Type B pancreatic cell (in vitro differentiated cells): Measurements from ENCODE around the gene PNPO. TPM values are rescaled to one million over a fixed set of nuclear protein-coding genes. Genes with fewer than 3 reads are reported as not detected.
"Not testable (repeated sequence)": the region's sequence is repeated elsewhere in the genome, so short reads cannot be mapped to it uniquely, and the experiment has no call there.

ENCODE experiments used
- DNase-seq: peaks from one replicate; pipeline ENCODE4 v3.0.0; 2021; ENCODE audit warnings: mixed read lengths; ENCODE audit not compliant: unreplicated experiment; ENCODE audit errors: extremely low spot score
- H3K27ac Mint-ChIP-seq: 2 replicates; pipeline ENCODE4 v1.8.0; 2021; ENCODE audit warnings: mild to moderate bottlenecking, mixed read lengths
- H3K27me3 Mint-ChIP-seq: 2 replicates; pipeline ENCODE4 v1.8.0; 2021; ENCODE audit warnings: mixed read lengths
- H3K36me3 Mint-ChIP-seq: 2 replicates; pipeline ENCODE4 v1.8.0; 2021; ENCODE audit warnings: mixed read lengths
- H3K4me1 Mint-ChIP-seq: one replicate; pipeline ENCODE4 v1.8.0; 2021; ENCODE audit warnings: mixed read lengths; ENCODE audit not compliant: unreplicated experiment
- H3K4me3 Mint-ChIP-seq: 2 replicates; pipeline ENCODE4 v1.8.0; 2021; ENCODE audit warnings: mild to moderate bottlenecking, mixed read lengths
- H3K9me3 Mint-ChIP-seq: 2 replicates; pipeline ENCODE4 v1.8.0; 2021; ENCODE audit warnings: mixed read lengths
- CTCF ChIP-seq: fragments of 200-600 bp; sonication (generic); conservative IDR thresholded peaks from 2 replicates; pipeline ENCODE4 v1.5.0; 2021; ENCODE audit warnings: antibody characterized with exemption, mild to moderate bottlenecking
- total RNA-seq: library from RNA; stranded (reverse); gene quantifications from 2 replicates; pipeline ENCODE4 v1.2.1, GENCODE V29; 2021; ENCODE audit warnings: low replicate concordance

The PNPO gene
- total RNA-seq, 1 donor from 2014 or later = 12.8 TPM

- DNase-seq = no peak
- no peak for TF ChIP-seq CTCF
- H3K36me3 Mint-ChIP-seq = peaks cover 15% of the 10 kb centered on the region
- no peaks in the 10 kb centered on the region for H3K9me3 Mint-ChIP-seq
- no peak overlapping the region for H3K4me3 Mint-ChIP-seq
- H3K4me1 Mint-ChIP-seq = no peaks in the 10 kb centered on the region
- no peak overlapping the region for H3K27ac Mint-ChIP-seq
- no peaks in the 10 kb centered on the region for H3K27me3 Mint-ChIP-seq
These were observed 22.4 kb upstream of the PNPO start for GRCh38 chr17:47918991-47919390.

GRCh38 chr17:47919889-47920288 is 21.5 kb upstream of the PNPO start:
- H3K9me3 Mint-ChIP-seq, H3K4me3 Mint-ChIP-seq, H3K4me1 Mint-ChIP-seq, H3K27ac Mint-ChIP-seq, H3K27me3 Mint-ChIP-seq, DNase-seq: not testable (repeated sequence)
- peaks cover 15% of the 10 kb centered on the region for H3K36me3 Mint-ChIP-seq

GRCh38 chr17:47924785-47925677 is 16.3 kb upstream of the PNPO start:
- Mint-ChIP-seq H3K27ac (no peak overlapping the region), H3K9me3 (no peaks in the 10 kb centered on the region), H3K27me3 (no peaks in the 10 kb centered on the region), H3K36me3 (peaks cover 25% of the 10 kb centered on the region), H3K4me3 (no peak overlapping the region), H3K4me1 (peaks cover 4% of the 10 kb centered on the region)
- DNase-seq = no peak
- no peak for TF ChIP-seq CTCF

GRCh38 chr17:47925678-47925988 is 15.7 kb upstream of the PNPO start:
- no peak for DNase-seq
- H3K4me1 Mint-ChIP-seq = peaks cover 4% of the 10 kb centered on the region
- H3K36me3 Mint-ChIP-seq = peaks cover 24% of the 10 kb centered on the region
- no peak overlapping the region for H3K4me3 Mint-ChIP-seq
- H3K27me3 Mint-ChIP-seq = no peaks in the 10 kb centered on the region
- no peaks in the 10 kb centered on the region for H3K9me3 Mint-ChIP-seq
- TF ChIP-seq CTCF = no peak
- H3K27ac Mint-ChIP-seq = no peak overlapping the region

- Mint-ChIP-seq H3K27me3 (no peaks in the 10 kb centered on the region), H3K4me3 (no peak overlapping the region), H3K27ac (no peak overlapping the region), H3K9me3 (no peaks in the 10 kb centered on the region), H3K4me1 (peaks cover 4% of the 10 kb centered on the region), H3K36me3 (peaks cover 15% of the 10 kb centered on the region)
- DNase-seq = no peak
- TF ChIP-seq CTCF = no peak
These were observed 13.5 kb upstream of the PNPO start for GRCh38 chr17:47927821-47928400.

GRCh38 chr17:47928415-47928814 is 13.0 kb upstream of the PNPO start:
- Mint-ChIP-seq H3K4me3 (no peak overlapping the region), H3K27ac (no peak overlapping the region), H3K4me1 (peaks cover 4% of the 10 kb centered on the region), H3K27me3 (no peaks in the 10 kb centered on the region), H3K9me3 (no peaks in the 10 kb centered on the region), H3K36me3 (peaks cover 15% of the 10 kb centered on the region)
- DNase-seq = no peak
- no peak for TF ChIP-seq CTCF
